HG03460 (cell line): Measurements from ENCODE around the gene MSI2.

Source experiments
- ATAC-seq: cut with Tn5 transposase; IDR thresholded peaks from one replicate; pipeline ENCODE4 v1.9.1; 2021; ENCODE audit not compliant: unreplicated experiment

Gene MSI2

DNA sequence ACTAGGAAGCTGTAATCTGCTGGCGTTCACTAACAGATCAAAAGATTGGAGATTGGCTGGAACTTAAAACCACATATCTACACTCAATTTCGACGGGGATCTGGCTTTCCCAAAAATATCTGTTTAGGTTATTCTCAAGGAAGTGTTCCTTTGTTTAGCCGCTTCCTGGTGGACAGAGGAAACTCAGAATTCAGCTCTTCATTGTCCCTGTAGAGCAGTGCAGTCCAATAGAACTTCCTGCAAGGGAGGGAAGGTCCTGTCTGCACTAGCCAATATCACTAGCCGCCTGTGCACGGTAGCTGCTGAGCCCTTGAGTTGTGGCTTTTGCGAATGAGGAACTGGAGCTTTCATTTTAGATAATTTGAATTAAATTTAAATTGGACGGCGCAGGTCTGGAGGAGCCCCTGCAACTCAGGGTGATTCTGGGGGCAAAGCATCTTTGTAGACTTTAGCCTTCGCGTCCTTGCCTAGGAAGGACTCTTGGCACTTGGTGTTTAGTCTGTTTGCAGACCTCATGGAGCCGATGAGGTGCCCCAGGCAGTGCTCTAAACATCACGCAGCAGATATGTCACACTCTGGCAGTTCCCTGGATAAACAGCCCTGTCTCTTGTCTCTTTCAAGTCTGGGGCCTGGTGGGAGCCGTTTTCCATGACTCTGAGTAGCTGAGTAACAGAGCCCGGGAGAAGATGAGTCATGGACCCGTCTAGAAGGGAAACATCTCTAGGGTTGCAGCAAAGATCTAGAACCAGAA is 366.5 kb downstream of the MSI2 start:
- peak; percentile 78 for ATAC-seq

DNA sequence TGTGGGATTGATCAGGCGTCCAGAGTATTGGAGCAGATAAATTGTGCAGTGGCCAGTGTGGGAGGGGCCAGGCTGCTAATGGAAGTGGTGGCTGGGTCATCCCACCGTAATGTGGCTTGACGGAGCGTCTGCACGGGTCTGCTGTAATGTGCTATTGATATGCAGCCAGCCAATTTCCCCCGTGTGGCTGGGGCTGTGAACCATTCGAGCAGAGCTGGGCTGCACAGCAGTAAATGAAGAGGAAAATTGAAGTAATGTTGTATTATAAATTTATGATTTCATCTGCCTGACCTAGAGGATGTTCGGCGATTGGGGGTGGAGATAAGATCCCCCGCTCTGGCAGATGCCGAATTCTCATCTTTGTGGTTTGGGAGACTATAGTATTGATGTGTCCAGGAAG is 367.3 kb downstream of the MSI2 start:
- no peak for ATAC-seq

DNA sequence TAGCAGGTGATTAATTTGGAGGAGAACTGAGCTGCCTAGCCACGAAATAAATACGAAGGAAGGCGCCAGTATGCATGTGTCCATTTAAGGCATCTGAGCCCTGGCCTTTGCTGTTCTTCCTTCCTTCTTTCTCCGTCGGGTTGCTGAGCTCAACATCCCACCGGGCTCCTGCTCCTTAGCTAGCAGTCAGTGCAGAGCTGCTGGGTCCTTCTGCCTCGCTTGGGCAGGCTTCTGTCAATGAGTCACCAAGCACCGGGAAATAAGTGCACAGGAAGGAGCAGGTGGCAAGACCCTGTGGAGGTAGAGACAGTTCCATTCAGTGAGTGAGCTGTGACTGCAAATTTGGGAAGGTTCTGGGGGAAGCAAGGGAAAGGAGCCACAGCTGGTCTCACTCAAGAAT is 368.1 kb downstream of the MSI2 start:
- peak; percentile 37 for ATAC-seq

DNA sequence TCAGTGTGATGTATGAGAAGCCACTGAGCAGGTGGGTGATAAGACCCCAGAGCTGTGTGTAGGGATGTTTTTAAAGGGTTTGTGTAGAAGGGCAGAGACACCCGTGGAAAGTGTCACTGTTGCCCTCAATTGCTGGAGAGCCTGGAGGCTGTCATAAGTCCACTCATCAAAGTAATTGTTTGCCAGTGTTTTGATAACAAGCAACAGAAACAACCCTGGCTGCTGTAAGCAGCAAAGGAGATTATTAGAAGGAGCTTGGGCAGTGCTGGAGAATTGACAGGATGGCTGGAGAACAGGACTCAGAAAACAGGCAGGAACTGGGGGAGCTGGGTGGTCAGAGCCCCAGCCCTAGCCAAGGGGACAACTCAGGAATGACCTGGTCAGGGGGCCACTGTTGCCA is 369.2 kb downstream of the MSI2 start:
- ATAC-seq = no peak

DNA sequence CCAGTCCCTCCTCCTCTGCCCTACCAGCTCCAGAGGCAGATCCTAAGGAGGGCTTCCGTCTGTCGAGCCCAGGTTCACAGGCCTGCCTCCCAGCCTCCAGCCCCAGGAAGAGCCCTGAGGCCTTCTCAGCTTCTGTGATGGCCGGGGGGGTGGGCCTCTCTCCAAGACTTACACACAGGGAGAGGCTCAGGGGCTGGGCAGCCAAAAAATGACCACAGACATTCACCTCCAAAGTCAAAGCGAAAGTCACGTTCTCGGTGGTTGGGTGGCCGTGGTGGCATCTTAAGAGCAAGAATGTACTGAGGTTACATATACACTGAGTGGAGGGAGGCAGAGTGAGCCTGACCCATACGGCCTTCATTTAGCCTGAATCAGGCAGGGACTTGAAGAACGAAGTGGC is 369.6 kb downstream of the MSI2 start:
- ATAC-seq = no peak

DNA sequence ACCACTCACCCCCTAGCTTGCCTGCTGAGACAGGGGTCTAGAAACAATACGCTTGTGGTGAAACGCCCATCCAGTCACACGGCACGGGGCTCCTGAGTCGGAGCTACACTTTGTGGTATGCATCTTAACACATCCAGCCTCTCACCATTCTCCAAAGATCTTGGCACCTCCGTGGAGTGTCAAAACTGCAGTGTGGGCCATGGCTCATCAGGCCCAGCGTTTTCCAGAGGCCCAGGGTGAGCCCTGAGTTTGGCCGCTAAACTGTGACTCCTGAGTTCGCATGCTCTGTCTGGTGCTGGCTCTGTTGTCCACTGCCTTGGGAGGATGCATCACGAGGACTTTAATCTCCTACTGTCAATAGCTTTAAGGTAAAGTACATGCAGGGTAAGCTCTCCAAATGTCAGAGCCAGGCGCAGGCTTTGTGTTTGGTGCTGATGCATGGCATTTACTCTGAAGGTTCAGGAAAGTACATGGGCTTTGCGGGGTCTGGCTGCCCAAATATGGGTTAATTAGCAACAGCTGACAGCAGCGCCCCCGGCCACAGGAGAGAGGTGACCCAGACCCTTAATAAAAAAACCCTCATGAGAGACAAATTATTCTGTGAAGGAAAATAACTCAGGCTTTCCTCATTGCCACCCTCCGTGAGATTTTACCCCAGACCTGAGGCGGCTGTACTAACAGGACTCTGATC is 370.3 kb downstream of the MSI2 start:
- ATAC-seq = no peak

DNA sequence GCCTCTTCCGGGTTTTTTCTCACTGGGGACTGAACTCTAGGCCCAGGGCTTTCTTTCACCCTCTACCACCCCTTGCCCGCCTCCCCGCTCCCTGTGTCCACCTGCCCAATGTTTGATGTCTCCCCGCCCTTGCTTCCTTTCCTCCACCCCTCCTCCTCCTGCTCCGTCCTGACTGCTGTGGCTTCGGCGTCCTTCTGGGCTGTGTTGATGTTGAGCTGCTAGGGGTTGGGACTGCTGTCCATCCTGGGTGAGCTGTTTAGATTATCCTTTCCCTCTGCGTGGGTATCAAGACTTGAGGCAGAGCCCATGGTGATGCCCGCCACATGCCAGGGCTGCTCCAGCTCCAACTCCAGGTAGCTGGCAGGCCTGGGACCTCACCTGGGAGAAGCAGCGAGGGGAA is 371.3 kb downstream of the MSI2 start:
- ATAC-seq = no peak

DNA sequence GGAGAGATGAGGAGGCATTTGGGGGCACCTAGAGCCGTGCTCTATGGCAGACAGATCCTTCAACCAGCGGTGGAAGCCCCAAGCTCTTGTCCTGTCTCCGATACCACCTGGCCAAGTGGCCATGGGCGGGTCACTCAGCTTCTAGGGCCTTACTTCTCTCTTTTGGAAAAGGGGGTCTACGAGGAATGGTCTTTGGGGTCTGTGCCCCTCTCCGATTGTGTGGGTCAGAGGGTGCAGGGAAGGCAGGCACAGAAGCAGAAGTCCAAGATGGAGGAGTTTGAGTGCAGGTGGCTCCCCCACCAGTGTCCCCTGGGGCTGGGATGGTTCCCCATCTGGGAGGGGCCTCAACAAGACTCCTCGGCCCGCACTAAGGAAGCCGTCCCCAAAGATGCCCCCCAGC is 372.1 kb downstream of the MSI2 start:
- no peak for ATAC-seq

DNA sequence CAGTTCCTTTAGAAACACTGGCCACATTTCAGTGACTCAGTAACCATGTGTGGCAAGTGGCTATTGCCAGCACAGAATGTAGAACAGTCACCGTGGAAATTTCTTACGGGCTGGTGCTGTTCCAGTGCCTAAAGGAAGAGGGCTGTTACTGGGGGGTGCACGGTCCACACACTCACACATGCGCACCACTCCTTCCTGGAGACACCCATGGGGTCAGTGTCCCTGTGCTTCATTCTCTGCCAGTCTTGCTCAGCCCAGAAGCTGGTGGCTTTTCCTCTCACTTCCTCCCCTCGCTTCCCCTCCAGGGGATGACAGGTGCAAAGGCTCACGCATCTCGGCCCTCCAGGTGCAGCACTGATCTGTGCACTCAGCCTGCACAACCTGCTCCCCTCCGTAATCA is 373.1 kb downstream of the MSI2 start:
- peak; percentile 88 for ATAC-seq

DNA sequence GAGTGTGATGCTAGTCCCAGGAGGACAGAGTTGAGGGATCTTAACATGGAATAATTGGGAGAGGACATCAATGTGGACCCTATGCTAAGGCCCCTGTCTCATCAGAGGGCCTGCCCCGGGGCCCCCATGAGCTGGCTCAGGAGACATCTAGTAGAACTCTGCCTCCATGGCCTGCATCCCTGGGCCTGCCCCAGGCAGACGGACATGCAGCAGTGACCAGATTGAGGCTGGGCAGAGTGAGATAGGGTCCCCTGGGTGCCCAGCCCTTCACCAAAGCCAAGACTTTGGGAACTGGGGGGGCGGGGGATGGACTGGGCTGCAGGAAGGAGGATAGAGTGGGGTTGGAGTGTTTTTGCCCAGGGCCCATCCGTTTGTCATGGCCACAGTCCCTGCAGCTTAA is 373.6 kb downstream of the MSI2 start:
- ATAC-seq = no peak

DNA sequence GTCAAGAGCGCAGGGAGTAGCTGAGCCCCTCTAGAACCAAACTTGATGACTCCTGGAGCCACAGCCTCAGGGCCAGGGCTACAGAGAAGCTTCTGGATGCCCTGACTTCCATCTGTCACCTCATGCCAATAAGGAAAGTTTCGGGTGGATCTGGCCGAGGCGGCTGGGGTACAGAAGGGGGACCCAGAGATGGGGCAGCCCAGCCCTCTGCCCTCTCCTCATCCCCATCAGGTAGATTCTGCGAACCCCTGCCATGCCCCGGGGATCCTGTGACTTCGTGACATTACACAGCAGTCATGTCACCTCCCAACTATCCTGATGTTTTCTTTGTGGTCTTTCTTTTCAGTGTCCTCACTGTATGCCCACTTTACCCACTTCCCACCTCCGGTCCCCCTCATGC is 374.4 kb downstream of the MSI2 start:
- ATAC-seq = no peak

DNA sequence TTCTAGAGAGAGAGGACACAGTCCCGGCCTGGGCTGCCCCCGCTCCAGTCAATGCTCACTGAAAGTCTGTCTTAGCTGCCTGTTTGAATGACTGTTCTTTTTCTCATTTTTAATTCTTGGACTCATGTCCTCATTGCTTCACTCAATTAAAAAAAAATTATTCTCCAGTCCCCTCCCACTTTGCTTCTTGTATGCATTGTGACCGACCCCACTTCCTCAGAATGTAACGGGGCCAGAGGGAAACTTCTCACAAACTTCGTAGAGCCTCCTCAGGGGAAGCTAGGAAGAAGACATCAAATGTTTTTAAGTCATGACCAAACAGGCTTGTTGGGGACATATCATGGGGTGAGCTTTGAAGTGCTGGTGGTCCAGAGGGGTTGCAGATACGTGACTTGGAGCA is 375.5 kb downstream of the MSI2 start:
- no peak for ATAC-seq

DNA sequence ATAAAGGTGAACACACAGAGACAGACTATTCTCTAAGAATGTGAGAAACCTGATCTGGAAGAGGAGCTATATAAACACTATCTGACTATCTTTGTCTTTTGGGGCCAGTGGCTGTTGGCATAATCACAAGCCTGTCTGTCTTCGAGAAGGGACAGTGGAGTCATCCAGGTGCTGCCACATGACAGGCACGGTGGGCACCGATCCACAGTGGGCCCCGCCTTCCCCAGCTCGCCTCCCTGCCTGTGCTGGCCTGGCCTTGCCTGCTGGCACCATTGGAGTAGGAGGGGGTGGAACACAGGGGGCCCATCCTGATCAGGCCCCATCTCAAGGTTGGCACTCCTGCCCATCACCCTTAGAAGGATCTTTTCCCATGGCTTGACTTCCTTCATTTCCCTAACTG is 376.0 kb downstream of the MSI2 start:
- ATAC-seq = no peak

DNA sequence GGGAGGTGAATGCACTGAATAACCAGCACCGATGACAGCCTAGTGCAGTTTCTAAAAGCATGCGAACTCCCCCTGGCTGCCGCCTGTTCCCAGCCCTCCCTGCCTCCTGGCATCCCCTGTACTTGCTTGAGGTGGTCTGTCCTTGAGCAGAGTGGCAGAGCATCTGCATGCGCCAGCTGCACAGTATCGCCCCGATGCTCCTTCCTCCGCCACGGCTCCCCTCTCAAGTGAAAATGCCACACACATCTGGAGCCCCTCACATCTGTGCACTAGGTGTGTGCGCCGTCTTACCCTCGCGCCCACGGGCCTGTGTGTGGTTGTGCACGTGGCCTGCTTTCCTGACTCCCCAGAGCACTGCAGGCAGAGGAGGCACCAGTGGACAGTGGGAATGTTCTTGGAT is 376.9 kb downstream of the MSI2 start:
- no peak for ATAC-seq

DNA sequence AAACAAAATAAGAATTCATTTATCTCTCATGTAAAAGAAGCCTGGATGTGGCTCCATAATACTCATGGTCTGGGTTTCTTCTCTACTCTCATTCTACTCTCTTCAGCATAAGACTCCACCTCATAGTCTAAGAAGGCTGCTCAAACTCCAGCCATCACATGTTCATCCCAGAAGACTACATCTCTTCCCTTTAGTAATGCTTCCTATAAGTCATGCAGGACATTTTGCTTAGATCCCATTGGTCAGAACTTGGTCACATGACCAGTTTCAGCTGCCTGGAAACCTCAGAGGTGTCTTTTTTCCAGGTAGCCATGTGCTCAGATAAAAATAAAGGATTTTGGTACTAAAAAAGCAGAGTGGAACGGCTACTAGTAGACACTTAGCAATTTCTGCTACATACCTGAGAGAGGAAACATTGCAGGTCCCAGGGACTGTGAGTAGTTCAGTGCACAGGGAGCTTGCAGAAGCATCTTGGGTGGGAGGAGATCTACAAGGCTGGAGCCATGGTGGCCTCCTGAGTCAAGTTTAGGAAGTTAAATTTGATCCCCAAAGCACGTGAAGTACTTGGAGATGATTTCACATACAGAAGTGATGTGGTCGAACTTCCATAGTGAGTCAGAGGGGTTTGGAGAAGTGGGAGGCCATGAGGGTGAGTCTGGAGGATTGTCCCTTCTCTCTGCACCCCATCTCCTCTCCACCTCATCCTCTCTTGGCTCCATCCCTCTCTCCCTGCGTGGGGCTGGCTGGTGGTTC is 378.6 kb downstream of the MSI2 start:
- ATAC-seq = no peak

DNA sequence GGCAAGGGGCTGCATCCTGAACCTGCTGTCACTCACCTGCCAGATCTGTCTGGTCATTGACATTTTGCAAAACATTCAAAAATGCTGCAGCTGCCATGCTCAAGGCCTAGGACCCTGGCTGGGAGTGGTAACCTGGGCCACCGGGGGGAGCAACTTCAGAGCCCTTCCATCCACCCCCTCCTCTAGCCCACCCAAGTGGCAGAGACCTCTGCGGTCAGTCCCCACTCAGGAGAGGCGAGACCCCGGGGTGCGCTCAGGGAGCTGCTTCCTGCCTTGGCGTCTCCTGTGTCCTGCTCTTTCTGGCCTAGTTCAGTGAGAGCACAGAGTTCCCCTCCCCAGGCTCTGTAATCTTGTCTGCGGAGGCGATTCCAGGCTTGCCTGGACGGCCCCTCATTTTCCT is 380.0 kb downstream of the MSI2 start:
- no peak for ATAC-seq

DNA sequence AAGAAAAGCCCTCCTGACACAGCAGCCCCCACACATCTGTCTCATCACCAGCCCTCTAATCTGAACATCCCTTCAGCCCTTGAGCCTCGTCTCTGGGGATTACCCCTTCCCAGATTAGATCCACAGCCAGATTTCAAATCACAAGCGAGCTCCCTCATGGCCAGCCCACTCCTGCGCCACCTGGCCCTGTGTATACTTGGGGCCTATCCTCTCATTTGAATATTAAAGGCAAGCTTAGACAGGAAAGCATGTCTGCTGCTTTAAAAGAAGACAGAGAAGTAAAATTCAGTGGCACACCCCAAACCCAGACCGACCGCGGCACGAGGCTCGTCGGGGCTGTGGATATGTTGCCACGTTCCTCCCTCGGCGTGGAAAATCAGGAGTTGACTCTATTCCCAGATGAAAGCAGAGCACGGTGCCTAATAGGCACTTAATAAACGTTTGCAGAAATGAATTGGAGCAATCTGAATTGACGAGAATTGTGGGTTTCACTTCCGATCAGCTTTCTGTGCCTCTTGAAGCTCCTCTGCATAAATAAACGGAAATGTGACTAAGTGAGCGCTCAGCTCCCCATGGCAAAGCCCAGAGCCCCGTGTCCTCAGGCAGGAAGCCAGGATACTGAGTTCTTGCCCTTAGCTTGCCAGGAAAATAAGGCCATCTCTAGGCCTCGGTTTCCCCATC is 380.8 kb downstream of the MSI2 start:
- no peak for ATAC-seq

DNA sequence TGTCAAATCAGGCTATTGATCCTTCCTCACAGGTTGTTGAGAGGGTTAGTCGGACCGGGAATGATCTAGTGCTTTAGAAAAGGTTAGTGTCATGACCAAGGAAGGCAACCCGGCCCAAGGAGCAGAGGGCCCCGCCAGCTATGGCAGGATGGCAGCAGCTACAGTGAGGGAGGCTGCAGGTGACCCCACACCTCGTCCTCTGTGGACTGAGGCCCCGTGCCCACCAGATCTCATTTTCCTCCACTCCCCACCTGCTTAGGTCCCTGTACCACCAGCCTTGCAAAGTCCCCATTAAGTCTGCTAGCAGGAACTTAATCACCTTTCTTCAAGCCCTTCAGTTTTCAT is 381.3 kb downstream of the MSI2 start:
- ATAC-seq = no peak

DNA sequence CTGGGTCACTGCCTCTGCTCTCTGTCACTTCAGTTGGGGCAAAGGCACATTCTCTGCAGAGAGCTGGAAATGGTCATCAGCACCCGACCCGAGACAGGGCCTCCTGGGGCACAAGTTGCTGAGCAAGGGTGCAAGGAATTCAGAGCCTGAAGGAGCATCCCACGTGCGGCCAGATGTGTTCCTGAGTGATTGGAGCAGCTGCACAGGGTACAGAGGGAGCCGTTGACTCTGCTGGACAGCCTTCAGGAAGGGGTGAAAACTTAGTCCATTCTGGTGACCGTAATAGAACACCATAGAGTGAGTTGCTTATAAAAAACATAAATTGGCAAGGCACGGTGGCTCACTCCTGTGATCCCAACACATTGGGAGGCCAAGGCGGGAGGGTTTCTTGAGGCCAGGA is 382.0 kb downstream of the MSI2 start:
- ATAC-seq = no peak

DNA sequence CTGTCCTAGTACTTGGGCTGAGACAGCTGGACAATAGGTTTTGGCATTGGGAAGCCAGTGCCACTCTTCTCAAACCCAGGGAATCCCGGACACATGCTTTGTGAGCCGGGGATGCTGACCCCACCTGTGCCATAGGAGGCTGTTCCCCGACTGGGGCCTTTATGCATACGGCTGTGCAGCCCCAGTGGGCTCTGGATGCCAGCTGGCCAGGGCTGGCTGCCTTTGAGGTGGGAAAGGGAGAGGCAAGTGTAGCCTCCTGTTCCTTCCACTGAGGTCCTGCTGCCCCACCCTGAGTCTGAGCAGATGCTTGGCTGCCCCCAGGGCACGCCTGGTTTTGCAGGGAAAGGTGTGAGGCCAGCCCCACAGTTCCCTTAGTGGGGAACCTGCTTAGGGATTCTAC is 383.1 kb downstream of the MSI2 start:
- ATAC-seq = no peak

DNA sequence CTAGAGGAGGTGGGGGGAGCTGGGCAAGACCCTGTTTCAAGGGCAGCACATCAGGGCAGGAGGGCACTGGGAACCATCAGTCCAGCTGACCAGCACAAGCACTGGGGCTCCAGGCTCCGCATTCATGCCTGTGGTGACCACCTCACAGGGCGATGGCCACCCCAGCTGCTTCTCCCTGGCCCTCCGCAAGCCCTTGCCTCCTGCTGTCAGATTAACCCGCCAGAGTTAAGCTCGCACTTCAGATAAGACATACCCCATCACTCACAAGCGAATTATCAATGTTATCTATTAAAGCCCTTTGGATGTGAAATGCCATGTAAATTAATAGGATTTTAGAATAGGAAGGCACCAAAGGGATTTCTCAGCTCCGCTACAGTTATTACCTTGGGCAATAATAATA is 383.8 kb downstream of the MSI2 start:
- no peak for ATAC-seq

DNA sequence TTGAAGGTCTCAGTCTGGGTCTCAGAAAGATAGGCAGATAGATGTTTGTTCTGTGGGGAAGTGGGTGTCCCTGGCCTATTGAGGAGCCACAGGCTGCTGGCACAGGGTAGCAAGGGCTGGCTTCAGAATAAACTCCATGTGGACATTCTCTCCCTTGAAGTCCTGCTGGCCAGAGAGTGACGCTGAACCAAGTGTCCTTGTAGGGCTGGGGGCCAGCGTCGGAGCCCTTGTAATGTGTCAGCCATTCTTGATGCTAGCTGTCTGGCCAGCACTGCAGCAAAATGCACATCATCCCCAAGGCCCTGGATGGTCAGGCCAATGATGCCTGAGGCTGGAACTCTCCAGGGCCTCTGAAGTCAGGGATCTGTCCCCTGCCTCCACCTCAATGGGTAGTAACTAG is 385.4 kb downstream of the MSI2 start:
- ATAC-seq = no peak
